PC-3 (cell line): Measurements from ENCODE around the gene NLGN1. TPM values are rescaled to one million over a fixed set of nuclear protein-coding genes. Genes with fewer than 3 reads are reported as not detected.

Experiments
- ATAC-seq: fragments of 200-7000 bp; cut with Tn5 transposase; 2 replicates; pipeline ENCODE4 v1.9.1; 2020; ENCODE audit warnings: mild to moderate bottlenecking, moderate library complexity
- BruUV-seq: library from RNA; stranded (reverse); fragments of 400-500 nt; replicated peaks from 2 replicates; lab custom pipeline; 2021; lab: Mats Ljungman, UMichigan
- CTCF ChIA-PET: fragments of 300-600 bp; sonication (Branson Sonifier 250); formaldehyde crosslinking; loops from one replicate; lab custom pipeline; 2022; ENCODE audit warnings: antibody characterized with exemption; lab: Charles Lee
- POLR2A ChIA-PET: fragments of 300-600 bp; sonication (Branson Sonifier 250); formaldehyde crosslinking; loops from one replicate; lab custom pipeline; 2022; ENCODE audit warnings: antibody characterized with exemption; ENCODE audit not compliant: unreplicated experiment; lab: Charles Lee
- DNase-seq: peaks from one replicate; pipeline ENCODE4 v3.0.0-alpha.2; 2015
- H2AFZ ChIP-seq: fragments of 300-600 bp; sonication (generic); 2 replicates; pipeline ENCODE4 v1.6.0; 2016; ENCODE audit warnings: antibody characterized with exemption, low read length
- H3F3A ChIP-seq: fragments of 300-600 bp; sonication (generic); one replicate; pipeline ENCODE4 v1.6.0; 2017; ENCODE audit warnings: antibody characterized with exemption, low read length, control low read depth, mild to moderate bottlenecking; ENCODE audit not compliant: unreplicated experiment
- H3K27ac ChIP-seq: fragments of 300-600 bp; sonication (generic); 2 replicates; pipeline ENCODE4 v1.5.1; 2016; ENCODE audit warnings: mild to moderate bottlenecking, low read length
- H3K27me3 ChIP-seq: fragments of 300-600 bp; sonication (generic); 2 replicates; pipeline ENCODE4 v1.6.1; 2016; ENCODE audit warnings: low read length, mixed read lengths
- H3K36me3 ChIP-seq: fragments of 300-600 bp; sonication (generic); 2 replicates; pipeline ENCODE4 v1.6.1; 2016; ENCODE audit warnings: low read depth, mixed run types, low read length, mixed read lengths
- H3K4me1 ChIP-seq: fragments of 300-600 bp; sonication (generic); 2 replicates; pipeline ENCODE4 v1.5.1; 2016; ENCODE audit warnings: low read length; ENCODE audit not compliant: insufficient read depth
- H3K4me2 ChIP-seq: fragments of 300-600 bp; sonication (generic); 2 replicates; pipeline ENCODE4 v1.6.0; 2016; ENCODE audit warnings: low read length
- H3K4me3 ChIP-seq: fragments of 300-600 bp; sonication (generic); 2 replicates; pipeline ENCODE4 v1.5.1; 2016; ENCODE audit warnings: mild to moderate bottlenecking, low read length, mixed read lengths
- H3K79me2 ChIP-seq: fragments of 300-600 bp; sonication (generic); 2 replicates; pipeline ENCODE4 v1.6.1; 2017; ENCODE audit warnings: low read length, mixed read lengths
- H3K9ac ChIP-seq: fragments of 300-600 bp; sonication (generic); 2 replicates; pipeline ENCODE4 v1.6.0; 2016; ENCODE audit warnings: mild to moderate bottlenecking, low read length
- H3K9me2 ChIP-seq: fragments of 300-600 bp; sonication (generic); replicated peaks from 2 replicates; pipeline ENCODE4 v1.6.1; 2016; ENCODE audit warnings: mixed run types, low read length, mixed read lengths
- H3K9me3 ChIP-seq: fragments of 300-600 bp; sonication (generic); 2 replicates; pipeline ENCODE4 v1.6.1; 2016; ENCODE audit warnings: low read length, mixed read lengths
- H4K20me1 ChIP-seq: fragments of 300-600 bp; sonication (generic); 2 replicates; pipeline ENCODE4 v1.6.1; 2016; ENCODE audit warnings: low read length, mixed read lengths
- CTCF ChIP-seq: fragments of 300-600 bp; sonication (generic); conservative IDR thresholded peaks from 2 replicates; pipeline ENCODE4 v1.5.1; 2017; ENCODE audit warnings: antibody characterized with exemption, low read depth, mild to moderate bottlenecking, low read length
- EZH2 ChIP-seq: fragments of 300-600 bp; sonication (generic); IDR thresholded peaks from one replicate; pipeline ENCODE4 v1.6.1; 2017; ENCODE audit warnings: antibody characterized with exemption, mild to moderate bottlenecking, low read length; ENCODE audit not compliant: unreplicated experiment
- EZH2phosphoT487 ChIP-seq: fragments of 300-600 bp; sonication (generic); IDR thresholded peaks from 2 replicates; pipeline ENCODE4 v1.6.1; 2018; ENCODE audit warnings: mild to moderate bottlenecking, antibody characterized with exemption, low read length, borderline replicate concordance
- intact Hi-C: fragments of 100-400 bp; cut with micrococcal nuclease; formaldehyde crosslinking; loops from 2 replicates; pipeline ENCODE4 v1.9.0; 2023
- total RNA-seq: library from RNA; depleted of rRNA; stranded (reverse); fragments of >200 nt; gene quantifications from 2 replicates; pipeline ENCODE4 v1.2.3, GENCODE V29; 2014

NLGN1 gene
- total RNA-seq, 1 experiment from 2014 or later: 0.77 TPM

- Histone ChIP-seq H3K9me2 (no peaks in the 10 kb centered on the region), H3K4me1 (no peaks in the 10 kb centered on the region), H3K4me2 (no peak overlapping the region), H3F3A (no peaks in the 10 kb centered on the region), H3K36me3 (no peaks in the 10 kb centered on the region), H3K4me3 (no peak overlapping the region), H3K79me2 (no peaks in the 10 kb centered on the region), H3K27ac (no peak overlapping the region), H2AFZ (no peak overlapping the region), H3K9me3 (no peaks in the 10 kb centered on the region), H3K9ac (no peak overlapping the region), H3K27me3 (no peaks in the 10 kb centered on the region), H4K20me1 (no peaks in the 10 kb centered on the region)
- ChIA-PET POLR2A (no interaction called here), CTCF (no interaction called here)
- BruUV-seq: no TSS peak
- TF ChIP-seq CTCF (no peak), EZH2phosphoT487 (no peak), EZH2 (no peak)
- DNase-seq (no peak), ATAC-seq (no peak)
- intact Hi-C loops: no loop called here
Measured at GRCh38 chr3:174028673-174029072, 631.1 kb downstream of the NLGN1 start.

GRCh38 chr3:174035328-174035886 lies 637.9 kb downstream of the NLGN1 start:
- no peak for TF ChIP-seq EZH2phosphoT487
- no peak for TF ChIP-seq CTCF
- TF ChIP-seq EZH2: no peak
- ChIA-PET CTCF (no interaction called here), POLR2A (no interaction called here)
- Histone ChIP-seq H3K27me3 (no peaks in the 10 kb centered on the region), H3K9me2 (no peaks in the 10 kb centered on the region), H3K4me1 (no peaks in the 10 kb centered on the region), H3K4me2 (no peak overlapping the region), H3K4me3 (no peak overlapping the region), H4K20me1 (no peaks in the 10 kb centered on the region), H3K9ac (no peak overlapping the region), H2AFZ (no peak overlapping the region), H3K27ac (no peak overlapping the region), H3K9me3 (no peaks in the 10 kb centered on the region), H3K79me2 (no peaks in the 10 kb centered on the region), H3F3A (no peaks in the 10 kb centered on the region), H3K36me3 (no peaks in the 10 kb centered on the region)
- ATAC-seq (no peak), DNase-seq (no peak)
- no TSS peak for BruUV-seq
- intact Hi-C loops: no loop called here

GRCh38 chr3:174046311-174046710 lies 648.8 kb downstream of the NLGN1 start:
- H3K36me3 ChIP-seq: no peaks in the 10 kb centered on the region
- H3K9me3 ChIP-seq: no peaks in the 10 kb centered on the region
- POLR2A ChIA-PET: no interaction called here
- no peaks in the 10 kb centered on the region for H3K27me3 ChIP-seq
- no peaks in the 10 kb centered on the region for H4K20me1 ChIP-seq
- H3K4me2 ChIP-seq: no peak overlapping the region
- H3K9ac ChIP-seq: no peak overlapping the region
- no peak overlapping the region for H3K4me3 ChIP-seq
- BruUV-seq: no TSS peak
- H2AFZ ChIP-seq: no peak overlapping the region
- no peaks in the 10 kb centered on the region for H3K9me2 ChIP-seq
- no peak for DNase-seq
- no peak for ATAC-seq
- H3K4me1 ChIP-seq: no peaks in the 10 kb centered on the region
- no peaks in the 10 kb centered on the region for H3F3A ChIP-seq
- CTCF ChIA-PET: no interaction called here
- intact Hi-C loops: no loop called here
- no peak for TF ChIP-seq EZH2
- no peak for TF ChIP-seq CTCF
- TF ChIP-seq EZH2phosphoT487: no peak
- H3K27ac ChIP-seq: no peak overlapping the region
- H3K79me2 ChIP-seq: no peaks in the 10 kb centered on the region
